Islet precursor cell (in vitro differentiated cells): ENCODE results near the gene CASK.

ENCODE experiments used
- DNase-seq: peaks from one replicate; pipeline ENCODE4 v3.0.0-alpha.2; 2018

CASK gene

GRCh38 chrX:41502004-41502403 is 421.4 kb downstream of the CASK start:
- no peak for DNase-seq

DNA sequence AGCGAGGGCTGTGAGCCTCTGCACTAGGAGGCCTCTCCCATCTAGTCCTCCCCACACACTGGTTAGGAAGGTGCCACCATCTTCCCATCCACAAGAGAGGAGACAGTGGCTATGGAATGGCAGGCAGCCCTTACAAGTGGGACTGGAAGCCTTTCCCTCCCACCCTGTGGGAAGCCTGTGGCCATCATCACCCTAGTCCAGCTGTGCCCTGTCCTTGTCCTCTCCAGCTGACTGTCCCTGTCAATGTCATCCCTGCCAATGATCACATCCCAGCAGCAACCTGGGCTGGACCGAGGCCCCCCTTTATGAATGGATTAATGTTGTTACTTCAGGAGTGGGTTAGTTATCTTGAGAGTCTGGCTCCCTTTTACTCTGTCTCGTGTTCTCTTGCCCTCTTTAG is 423.4 kb downstream of the CASK start:
- DNase-seq = no peak

DNA sequence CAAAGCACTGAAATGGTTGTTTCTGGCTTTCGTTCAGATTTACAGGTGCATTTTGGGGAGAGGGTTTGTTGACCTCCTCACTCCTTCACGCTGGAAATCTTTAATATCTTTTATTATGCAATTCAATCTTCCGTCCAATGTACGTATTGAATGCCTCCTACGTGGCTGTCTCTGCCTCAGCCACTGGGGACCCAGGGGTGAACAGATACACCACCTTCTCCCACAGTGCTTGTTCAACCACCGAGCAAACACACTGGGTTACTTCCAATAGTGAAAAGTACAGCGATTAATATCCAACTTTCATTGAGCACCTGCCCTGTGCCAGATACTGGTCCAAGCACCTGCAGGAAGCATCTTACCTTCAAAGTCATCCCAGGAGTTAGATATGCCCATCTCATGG is 424.2 kb downstream of the CASK start:
- DNase-seq = no peak

DNA sequence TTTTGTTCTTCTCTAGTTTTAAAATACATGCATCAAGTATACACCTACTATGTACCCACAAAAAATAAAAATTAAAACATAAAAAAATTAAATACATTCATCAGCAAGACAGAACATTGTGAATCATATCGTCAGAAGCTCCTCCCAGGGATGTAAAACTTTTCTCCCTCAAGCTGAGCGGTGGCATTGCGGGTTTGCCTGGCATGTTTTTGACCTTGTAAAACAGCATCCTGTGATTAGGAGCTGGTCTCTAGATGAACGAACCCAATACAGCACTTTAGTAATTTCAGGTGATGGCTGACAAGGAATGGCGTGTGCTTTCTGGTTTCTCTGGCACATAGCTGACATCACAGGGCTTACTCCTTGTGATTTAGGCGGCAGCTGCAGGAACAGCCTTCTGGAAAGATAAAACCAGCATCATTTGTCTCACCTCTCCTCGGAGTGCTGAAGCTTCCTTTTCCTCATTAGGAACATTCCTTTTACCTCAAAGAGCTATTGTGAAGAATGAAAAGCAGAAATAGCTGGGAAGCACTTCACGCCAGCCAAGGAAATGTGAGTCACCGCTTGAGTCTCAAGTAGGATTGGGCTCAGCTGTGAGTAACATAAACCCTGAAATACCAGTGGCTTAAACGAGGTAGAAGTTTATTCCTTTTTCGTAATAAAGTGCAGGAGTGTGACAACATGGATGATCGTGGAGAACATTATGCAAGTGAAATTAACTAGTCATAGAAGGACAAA is 431.9 kb downstream of the CASK start:
- peak; percentile 93 for DNase-seq

DNA sequence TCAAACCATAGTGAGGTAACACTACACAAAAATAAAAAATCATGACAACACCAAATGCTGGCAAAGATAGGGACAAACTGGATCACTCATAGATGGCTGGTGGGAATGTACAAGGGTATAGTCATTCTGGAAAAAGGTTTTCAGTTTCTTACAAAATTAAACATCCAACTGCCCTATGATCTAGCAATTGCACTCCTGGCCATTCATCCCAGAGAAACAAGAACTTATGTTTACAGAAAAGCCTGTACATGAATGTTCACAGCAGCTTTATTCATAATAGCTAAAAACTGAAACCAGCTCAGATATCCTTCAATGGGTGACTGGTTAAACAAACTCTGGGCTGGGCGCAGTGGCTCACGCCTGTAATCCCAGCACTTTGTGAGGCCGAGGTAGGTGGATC is 432.9 kb downstream of the CASK start:
- DNase-seq = no peak

GRCh38 chrX:41482154-41482850 is 441.1 kb downstream of the CASK start:
- DNase-seq = no peak

DNA sequence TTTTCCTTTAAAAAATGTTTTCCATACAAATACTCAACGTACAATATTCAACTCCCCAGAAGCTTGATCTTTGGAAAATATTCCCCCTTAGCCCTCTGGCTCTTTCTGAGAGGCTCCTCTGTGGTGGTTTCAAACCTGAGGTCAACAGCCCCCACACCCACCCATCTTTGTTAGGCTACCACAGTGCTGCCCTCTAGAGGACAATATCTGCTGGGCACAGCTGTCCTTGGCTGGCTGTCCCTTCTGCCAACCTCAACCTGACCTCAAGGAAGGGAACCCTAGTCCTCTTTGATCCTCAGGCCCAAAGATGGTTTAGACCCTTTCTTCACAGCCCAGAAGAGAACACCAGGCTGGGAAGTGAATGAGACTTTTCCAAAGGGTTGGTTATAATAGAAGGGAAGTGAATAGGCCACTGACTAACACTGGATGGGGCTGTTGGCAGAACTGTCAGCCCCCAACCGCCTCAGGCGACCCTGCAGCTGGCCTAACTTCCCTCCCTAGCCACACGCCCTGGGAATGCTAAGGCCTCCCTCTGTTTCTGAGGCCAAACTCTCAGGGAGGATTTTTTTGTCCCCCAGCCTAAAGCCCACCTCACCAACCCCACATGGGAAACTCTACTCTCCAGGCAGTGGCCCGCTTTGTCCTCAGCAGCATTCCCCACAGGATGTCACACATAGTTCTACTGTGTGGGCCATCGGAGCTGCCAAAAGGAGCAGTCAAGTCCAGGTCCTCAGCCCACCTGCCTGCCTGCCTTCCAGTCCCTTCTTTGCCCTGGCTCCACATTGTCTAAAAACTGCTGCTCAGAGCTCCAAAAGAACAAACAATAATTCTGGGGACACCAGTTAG is 441.9 kb downstream of the CASK start:
- DNase-seq = peak; percentile 69

DNA sequence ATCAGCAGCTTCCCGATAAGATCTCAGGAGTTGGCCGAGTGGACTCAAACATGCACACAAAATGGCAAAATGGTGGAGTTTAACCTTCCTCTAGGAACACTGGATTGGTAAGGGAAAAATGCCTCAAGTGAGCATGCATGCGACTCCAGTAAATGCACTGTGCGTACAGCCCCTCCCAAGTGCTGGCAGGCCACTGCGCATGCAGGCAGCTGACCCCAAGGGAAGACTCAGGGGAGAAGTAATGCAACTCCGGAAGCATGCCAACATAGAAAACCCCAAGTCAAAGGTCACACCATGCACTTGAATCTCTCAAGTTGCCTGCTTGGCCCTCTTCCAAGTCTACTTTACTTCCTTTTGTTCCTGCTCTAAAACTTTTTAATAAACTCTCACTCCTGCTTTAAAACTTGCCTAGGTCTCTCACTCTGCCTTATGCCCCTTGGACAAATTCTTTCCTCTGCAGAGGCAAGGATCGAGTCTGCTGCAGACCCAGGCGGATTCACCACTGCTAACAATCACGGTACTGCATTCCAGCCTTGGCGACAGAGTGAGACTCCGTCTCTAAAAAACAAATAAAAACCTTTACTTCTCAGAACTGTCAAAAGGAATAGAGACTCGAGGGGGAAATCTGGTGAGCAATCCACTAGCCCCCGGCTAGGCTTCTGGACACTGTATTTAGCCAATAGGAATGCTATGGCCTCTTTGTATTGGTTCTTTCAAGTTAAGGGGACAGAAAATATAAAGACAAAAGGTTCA is 442.7 kb downstream of the CASK start:
- DNase-seq = no peak

DNA sequence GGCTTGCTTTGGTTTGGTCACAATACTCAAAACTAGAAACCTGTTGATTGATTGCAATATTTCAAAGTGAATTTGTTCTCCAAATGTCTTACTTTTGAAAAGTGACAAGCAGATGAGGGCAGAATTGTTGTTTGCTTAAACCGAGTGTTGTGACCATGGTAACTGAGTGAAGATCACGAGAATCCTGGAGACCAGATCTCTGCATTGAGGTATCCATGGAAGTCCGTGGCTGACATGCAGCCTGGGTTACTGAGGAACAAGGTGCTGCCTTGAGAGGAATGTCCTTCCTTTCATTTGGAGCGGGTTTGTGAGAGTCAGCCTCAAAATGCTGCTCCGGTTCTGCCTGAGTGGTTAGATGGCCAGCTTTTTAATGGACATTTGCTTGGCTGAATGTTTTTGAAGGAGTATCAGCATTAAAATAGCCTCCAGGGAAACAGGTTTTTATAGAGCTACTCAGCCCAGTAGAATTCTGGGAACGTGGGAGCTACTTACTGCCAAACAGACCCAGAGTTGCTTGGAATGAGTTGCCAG is 444.9 kb downstream of the CASK start:
- peak; percentile 71 for DNase-seq

- DNase-seq = peak; percentile 91
These were observed 447.6 kb downstream of the CASK start for GRCh38 chrX:41475591-41476241.

DNA sequence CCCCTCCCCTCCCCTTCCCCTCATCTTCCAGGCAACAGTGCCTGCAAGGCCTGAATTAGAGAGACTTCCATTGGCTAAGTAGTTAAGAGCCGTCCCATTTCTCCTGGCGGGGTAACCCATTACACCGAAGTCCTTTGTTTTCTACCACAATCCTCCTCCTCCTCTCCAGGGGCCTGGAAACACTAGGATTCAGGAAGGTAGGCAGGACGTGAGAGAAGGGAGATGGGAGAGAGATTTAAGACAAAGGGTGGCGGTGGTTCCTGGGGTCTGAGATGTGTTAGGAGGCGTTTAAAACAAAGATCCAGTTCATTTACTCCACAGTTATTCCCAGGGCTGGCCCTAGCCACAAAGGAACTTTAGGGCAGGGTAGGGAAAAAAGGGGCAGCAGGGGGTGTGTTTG is 448.2 kb downstream of the CASK start:
- DNase-seq = peak; percentile 87

GRCh38 chrX:41474726-41475100 is 448.6 kb downstream of the CASK start:
- peak; percentile 53 for DNase-seq

DNA sequence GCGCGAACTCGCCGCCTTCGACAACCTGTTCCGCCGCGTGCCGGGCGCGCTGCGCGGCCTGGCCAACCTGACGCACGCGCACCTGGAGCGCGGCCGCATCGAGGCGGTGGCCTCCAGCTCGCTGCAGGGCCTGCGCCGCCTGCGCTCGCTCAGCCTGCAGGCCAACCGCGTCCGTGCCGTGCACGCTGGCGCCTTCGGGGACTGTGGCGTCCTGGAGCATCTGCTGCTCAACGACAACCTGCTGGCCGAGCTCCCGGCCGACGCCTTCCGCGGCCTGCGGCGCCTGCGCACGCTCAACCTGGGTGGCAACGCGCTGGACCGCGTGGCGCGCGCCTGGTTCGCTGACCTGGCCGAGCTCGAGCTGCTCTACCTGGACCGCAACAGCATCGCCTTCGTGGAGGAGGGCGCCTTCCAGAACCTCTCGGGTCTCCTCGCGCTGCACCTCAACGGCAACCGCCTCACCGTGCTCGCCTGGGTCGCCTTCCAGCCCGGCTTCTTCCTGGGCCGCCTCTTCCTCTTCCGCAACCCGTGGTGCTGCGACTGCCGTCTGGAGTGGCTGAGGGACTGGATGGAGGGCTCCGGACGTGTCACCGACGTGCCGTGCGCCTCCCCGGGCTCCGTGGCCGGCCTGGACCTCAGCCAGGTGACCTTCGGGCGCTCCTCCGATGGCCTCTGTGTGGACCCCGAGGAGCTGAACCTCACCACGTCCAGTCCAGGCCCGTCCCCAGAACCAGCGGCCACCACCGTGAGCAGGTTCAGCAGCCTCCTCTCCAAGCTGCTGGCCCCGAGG is 449.2 kb downstream of the CASK start:
- DNase-seq = no peak

DNA sequence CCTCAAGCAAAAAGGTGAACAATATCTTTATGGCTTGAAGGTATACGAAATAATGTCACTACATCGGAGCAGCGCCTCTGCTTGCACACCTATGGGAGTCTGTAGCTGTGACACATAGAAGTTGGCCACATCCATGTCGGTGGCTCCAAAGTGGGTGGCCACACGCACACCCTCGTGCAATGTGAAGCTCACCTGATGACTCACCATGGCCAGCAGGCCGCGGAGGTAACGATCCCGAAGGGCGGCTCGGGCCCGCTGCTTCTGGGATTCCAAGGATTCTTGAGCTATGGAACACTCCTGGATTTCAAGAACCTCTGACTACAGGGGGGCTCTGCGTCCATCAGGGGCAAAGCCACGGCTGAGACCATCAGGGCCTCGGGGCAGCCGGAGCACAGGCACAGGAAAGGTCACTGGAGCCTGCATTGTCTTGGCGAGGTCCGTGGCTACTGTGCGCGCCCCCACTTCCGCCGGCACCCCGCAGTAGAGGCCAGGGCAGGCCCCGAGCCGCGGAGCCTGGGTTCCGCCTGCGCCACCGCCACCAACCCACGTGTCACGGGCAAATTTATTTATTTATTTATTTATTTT is 451.0 kb downstream of the CASK start:
- DNase-seq = peak; percentile 94

GRCh38 chrX:41471786-41472185 is 451.6 kb downstream of the CASK start:
- DNase-seq = no peak

DNA sequence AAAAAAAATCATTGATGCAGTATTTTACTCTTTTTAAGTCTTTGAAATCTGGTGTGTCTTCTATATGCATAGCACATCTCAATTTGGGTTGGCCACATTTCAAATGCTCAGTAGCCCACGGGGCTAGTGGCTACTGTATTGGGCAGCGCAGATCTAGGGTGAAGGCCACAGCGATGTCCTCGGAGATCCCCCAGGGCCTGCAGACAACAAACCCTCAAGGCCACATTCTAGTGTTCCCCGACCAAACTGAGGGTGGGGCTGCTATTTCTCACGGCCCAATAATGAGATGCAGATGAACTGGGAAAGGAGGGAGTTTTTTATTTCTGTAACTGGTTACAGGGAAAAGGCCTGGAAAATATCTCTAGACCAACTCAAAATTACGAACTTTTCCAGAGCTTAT is 452.6 kb downstream of the CASK start:
- DNase-seq = no peak

DNA sequence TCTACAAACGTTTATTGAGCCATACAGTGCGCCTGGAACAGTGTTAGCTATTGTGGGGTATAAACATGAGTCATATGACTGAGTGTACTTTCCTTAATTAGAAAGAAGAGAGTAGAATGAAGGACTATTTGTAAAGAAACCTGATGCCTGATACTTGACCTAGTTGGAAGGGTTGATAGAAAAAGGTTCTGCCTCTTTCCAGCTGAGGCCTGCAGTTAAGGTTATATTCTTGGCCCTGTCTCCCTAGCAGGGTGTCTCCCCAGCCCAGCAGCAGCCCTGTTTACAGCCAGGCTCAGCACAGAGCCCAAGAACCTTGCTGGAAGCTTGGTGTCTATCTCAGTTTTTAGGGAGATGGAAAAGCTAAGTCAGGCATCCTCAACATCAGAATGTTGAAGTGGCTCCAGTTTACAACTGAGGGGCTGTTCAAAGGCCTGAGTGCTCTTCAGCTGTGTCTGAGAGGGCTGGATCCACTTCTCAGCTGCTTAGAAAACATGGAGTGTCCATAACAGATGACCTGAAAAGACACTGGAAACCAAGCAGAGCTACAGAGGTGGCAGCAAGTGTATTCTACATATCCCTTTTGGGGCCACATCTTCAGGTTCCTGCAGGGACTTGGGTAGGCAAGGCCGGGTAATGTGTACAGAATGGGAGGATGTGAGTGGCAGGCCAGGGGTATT is 454.6 kb downstream of the CASK start:
- no peak for DNase-seq
